Measurements from ENCODE around the gene GPSM1.

GPSM1 gene

DNA sequence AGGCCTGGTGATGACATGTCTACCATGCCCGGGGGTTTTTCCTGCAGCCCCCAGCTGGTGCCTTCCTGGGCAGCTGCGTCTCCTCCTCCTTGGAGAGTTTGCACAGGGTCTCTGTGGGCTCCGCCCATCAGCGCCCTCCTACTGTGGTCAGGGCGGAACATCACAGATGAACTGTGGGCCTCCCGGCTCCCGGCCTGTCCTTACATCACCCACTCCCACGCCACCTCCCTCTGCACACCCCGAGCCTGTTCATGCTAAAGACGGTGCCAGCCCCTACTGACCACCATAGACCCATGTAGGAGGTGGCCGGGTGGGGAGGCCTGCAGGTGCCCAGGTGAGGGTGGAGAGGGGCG, 12.6 kb downstream of the GPSM1 start:
- Histone ChIP-seq H3K27me3 (ENCODE audit: insufficient read depth, poor library complexity, severe bottlenecking) (no peaks in the 10 kb centered on the region), H3K27ac (replicated peaks) (no peak overlapping the region), H3K4me3 (replicated peaks; ENCODE audit: insufficient read depth, low read length) (no peak overlapping the region)
- DNase-seq (ENCODE audit: low read depth in 1 of 2, low spot score in 1 of 2) = no peak
- no peak for TF ChIP-seq SPI1 (IDR thresholded peaks at IDR 0.05; ENCODE audit: borderline replicate concordance, low read depth)
- TF ChIP-seq, protein P1, sequence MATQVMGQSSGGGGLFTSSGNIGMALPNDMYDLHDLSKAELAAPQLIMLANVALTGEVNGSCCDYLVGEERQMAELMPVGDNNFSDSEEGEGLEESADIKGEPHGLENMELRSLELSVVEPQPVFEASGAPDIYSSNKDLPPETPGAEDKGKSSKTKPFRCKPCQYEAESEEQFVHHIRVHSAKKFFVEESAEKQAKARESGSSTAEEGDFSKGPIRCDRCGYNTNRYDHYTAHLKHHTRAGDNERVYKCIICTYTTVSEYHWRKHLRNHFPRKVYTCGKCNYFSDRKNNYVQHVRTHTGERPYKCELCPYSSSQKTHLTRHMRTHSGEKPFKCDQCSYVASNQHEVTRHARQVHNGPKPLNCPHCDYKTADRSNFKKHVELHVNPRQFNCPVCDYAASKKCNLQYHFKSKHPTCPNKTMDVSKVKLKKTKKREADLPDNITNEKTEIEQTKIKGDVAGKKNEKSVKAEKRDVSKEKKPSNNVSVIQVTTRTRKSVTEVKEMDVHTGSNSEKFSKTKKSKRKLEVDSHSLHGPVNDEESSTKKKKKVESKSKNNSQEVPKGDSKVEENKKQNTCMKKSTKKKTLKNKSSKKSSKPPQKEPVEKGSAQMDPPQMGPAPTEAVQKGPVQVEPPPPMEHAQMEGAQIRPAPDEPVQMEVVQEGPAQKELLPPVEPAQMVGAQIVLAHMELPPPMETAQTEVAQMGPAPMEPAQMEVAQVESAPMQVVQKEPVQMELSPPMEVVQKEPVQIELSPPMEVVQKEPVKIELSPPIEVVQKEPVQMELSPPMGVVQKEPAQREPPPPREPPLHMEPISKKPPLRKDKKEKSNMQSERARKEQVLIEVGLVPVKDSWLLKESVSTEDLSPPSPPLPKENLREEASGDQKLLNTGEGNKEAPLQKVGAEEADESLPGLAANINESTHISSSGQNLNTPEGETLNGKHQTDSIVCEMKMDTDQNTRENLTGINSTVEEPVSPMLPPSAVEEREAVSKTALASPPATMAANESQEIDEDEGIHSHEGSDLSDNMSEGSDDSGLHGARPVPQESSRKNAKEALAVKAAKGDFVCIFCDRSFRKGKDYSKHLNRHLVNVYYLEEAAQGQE (IDR thresholded peaks at IDR 0.05; ENCODE audit: insufficient replicate concordance, low read depth) = no peak
- TF ChIP-seq, protein P2, sequence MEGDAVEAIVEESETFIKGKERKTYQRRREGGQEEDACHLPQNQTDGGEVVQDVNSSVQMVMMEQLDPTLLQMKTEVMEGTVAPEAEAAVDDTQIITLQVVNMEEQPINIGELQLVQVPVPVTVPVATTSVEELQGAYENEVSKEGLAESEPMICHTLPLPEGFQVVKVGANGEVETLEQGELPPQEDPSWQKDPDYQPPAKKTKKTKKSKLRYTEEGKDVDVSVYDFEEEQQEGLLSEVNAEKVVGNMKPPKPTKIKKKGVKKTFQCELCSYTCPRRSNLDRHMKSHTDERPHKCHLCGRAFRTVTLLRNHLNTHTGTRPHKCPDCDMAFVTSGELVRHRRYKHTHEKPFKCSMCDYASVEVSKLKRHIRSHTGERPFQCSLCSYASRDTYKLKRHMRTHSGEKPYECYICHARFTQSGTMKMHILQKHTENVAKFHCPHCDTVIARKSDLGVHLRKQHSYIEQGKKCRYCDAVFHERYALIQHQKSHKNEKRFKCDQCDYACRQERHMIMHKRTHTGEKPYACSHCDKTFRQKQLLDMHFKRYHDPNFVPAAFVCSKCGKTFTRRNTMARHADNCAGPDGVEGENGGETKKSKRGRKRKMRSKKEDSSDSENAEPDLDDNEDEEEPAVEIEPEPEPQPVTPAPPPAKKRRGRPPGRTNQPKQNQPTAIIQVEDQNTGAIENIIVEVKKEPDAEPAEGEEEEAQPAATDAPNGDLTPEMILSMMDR (IDR thresholded peaks at IDR 0.05; ENCODE audit: insufficient read depth, low read length) = no peak
- no peak for TF ChIP-seq GABPA (IDR thresholded peaks at IDR 0.05; ENCODE audit: low read depth)
- TF ChIP-seq POLR2AphosphoS5 (IDR thresholded peaks at IDR 0.05; ENCODE audit: low read depth) = no peak

DNA sequence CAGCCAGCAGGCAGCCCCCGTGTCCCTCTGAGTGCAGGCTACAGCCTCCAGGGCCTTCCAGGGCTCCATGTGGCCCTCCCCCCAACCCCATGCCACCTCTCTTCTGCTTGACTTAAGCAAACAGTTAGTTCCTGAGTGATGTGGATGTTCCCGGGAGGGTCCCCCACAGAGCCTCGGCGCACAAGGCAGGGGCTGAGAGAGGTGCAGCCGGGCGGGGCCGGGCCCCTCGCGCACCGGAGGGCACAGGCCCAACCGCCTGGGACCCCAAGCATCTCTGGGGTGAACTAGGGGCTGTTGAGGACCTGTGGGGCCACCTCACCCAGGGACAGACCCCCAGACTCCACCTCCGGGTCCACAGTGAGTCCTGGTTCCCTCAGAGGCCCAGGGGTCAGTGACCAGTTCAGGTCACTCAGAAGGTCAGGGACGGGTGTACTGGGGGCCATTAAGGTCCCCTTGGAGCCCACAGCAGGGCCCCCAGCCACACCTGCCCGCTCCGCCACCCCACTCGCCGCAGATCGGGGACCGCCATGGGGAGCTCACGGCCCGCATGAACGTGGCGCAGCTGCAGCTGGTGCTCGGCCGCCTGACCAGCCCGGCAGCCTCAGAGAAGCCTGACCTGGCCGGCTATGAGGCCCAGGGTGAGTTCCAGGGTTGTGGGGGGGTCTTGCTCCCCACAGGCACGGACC, 13.2 kb downstream of the GPSM1 start:
- DNase-seq (ENCODE audit: low read depth in 1 of 2, low spot score in 1 of 2) = no peak
- Histone ChIP-seq H3K27me3 (ENCODE audit: insufficient read depth, poor library complexity, severe bottlenecking) (no peaks in the 10 kb centered on the region), H3K4me3 (replicated peaks; ENCODE audit: insufficient read depth, low read length) (no peak overlapping the region), H3K27ac (replicated peaks) (no peak overlapping the region)
- TF ChIP-seq, protein P2 (IDR thresholded peaks at IDR 0.05; ENCODE audit: insufficient read depth, low read length) = no peak

DNA sequence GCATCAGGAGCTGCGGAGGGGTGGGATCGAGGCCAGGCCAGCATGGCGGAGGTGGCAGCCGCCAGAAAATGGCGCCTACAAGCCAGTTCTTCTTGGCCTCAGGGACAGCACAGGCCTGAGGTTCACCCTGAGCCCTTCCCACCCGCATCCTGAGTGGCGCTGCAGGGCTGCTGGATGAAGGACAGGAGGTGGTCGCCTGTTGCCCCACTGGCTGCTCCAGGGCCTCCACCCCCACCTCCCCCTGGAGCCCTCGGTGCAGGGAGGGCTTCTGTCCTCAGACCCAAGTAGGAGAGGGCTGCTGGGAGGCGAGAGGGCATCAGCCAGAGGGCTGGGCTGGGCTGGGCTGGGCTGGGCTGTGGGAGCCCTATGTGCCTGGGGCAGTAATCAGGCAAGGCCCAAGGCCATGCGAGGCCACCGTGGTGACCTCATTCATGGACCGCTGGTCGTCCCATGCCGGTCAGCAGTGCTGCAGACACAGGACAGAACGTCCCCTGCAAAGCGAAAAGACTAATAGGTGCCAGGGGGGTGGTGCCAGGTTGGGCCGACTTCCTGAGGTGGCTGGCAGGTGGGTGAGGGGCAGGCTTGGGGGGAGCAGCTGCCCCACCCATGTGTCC, 13.8 kb downstream of the GPSM1 start:
- H3K27me3 ChIP-seq (ENCODE audit: insufficient read depth, poor library complexity, severe bottlenecking) = no peaks in the 10 kb centered on the region
- H3K4me3 ChIP-seq (replicated peaks; ENCODE audit: insufficient read depth, low read length) = no peak overlapping the region
- TF ChIP-seq GABPA (IDR thresholded peaks at IDR 0.05; ENCODE audit: low read depth) (no peak), SPI1 (IDR thresholded peaks at IDR 0.05; ENCODE audit: borderline replicate concordance, low read depth) (no peak), POLR2AphosphoS5 (IDR thresholded peaks at IDR 0.05; ENCODE audit: low read depth) (no peak)
- TF ChIP-seq, protein P1 (IDR thresholded peaks at IDR 0.05; ENCODE audit: insufficient replicate concordance, low read depth) = no peak
- TF ChIP-seq, protein P2 (IDR thresholded peaks at IDR 0.05; ENCODE audit: insufficient read depth, low read length) = no peak
- DNase-seq (ENCODE audit: low read depth in 1 of 2, low spot score in 1 of 2) = no peak
- H3K27ac ChIP-seq (replicated peaks) = no peak overlapping the region

DNA sequence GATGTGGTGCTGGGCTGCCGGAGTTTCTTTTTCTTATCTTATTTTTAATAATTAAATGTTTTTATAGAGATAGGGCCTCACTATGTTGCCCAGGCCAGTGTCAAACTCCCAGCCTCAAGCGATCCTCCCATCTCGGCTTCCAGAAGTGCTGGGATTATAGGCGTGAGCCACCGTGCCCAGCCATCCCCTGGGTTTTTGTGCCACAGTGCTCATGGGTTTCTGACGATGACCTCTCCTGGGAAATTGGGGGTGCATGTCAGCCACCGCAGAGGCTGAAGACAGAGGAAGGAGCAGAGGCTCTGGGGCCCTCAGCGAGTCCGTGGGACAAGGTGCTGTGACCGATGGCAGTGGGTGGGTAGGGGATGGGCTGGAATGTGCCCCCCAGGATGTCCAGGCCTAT, 14.4 kb downstream of the GPSM1 start:
- Histone ChIP-seq H3K4me3 (replicated peaks; ENCODE audit: insufficient read depth, low read length) (no peak overlapping the region), H3K27me3 (ENCODE audit: insufficient read depth, poor library complexity, severe bottlenecking) (no peaks in the 10 kb centered on the region), H3K27ac (replicated peaks) (no peak overlapping the region)
- no peak for DNase-seq (ENCODE audit: low read depth in 1 of 2, low spot score in 1 of 2)
- TF ChIP-seq, protein P2 (IDR thresholded peaks at IDR 0.05; ENCODE audit: insufficient read depth, low read length) = no peak
- TF ChIP-seq POLR2AphosphoS5 (IDR thresholded peaks at IDR 0.05; ENCODE audit: low read depth) (no peak), GABPA (IDR thresholded peaks at IDR 0.05; ENCODE audit: low read depth) (no peak), SPI1 (IDR thresholded peaks at IDR 0.05; ENCODE audit: borderline replicate concordance, low read depth) (no peak)
- TF ChIP-seq, protein P1 (IDR thresholded peaks at IDR 0.05; ENCODE audit: insufficient replicate concordance, low read depth) = no peak

Data from HL-60 (cell line).